Suprapubic skin (tissue), 4 donors: ENCODE measurements around the gene USH1C. TPM values are rescaled to one million over a fixed set of nuclear protein-coding genes. Genes with fewer than 3 reads are reported as not detected.

Experiments
- DNase-seq, 2 donors: peaks; one replicate each; pipeline ENCODE4 v3.0.0-alpha.2; 2019; ENCODE audit warnings: low spot score in 2 of 2
- H3K27ac ChIP-seq: fragments of 200-600 bp; sonication (generic); one replicate; pipeline ENCODE4 v1.5.1; 2019
- H3K27me3 ChIP-seq: fragments of 200-600 bp; sonication (generic); one replicate; pipeline ENCODE4 v1.5.1; 2019
- H3K36me3 ChIP-seq: fragments of 200-600 bp; sonication (generic); one replicate; pipeline ENCODE4 v1.5.1; 2019
- H3K4me1 ChIP-seq: fragments of 200-600 bp; sonication (generic); one replicate; pipeline ENCODE4 v1.5.1; 2019
- H3K4me3 ChIP-seq: fragments of 200-600 bp; sonication (generic); one replicate; pipeline ENCODE4 v1.5.1; 2019; ENCODE audit warnings: mild to moderate bottlenecking
- H3K9me3 ChIP-seq: fragments of 200-600 bp; sonication (generic); one replicate; pipeline ENCODE4 v1.5.1; 2019
- CTCF ChIP-seq, 2 donors: fragments of 200-600 bp in 1 of 2; fragments of 450-650 bp in 1 of 2; sonication (generic) in 1 of 2; IDR thresholded peaks; one replicate each; pipeline ENCODE4 v1.5.1; 2016 to 2019; ENCODE audit warnings: antibody characterized with exemption in 2 of 2, mild to moderate bottlenecking in 1 of 2, moderate library complexity in 1 of 2
- EP300 ChIP-seq: sonication (generic); formaldehyde crosslinking; IDR thresholded peaks from one replicate; pipeline ENCODE4 v1.6.1; 2017; ENCODE audit warnings: antibody characterized with exemption
- POLR2A ChIP-seq, 2 donors: fragments of 450-650 bp; IDR thresholded peaks; one replicate each; pipeline ENCODE4 v1.6.1; 2017; ENCODE audit warnings: antibody characterized with exemption in 2 of 2, mild to moderate bottlenecking in 2 of 2, moderate library complexity in 2 of 2
- POLR2AphosphoS5 ChIP-seq, 3 donors: sonication (generic); formaldehyde crosslinking; IDR thresholded peaks; one replicate each; pipeline ENCODE4 v1.6.1; 2017; ENCODE audit warnings: antibody characterized with exemption in 3 of 3
- WGBS: methylation state at CpG from one replicate; pipeline ENCODE4 v1.1.5; 2018; 5-methylcytosine and 5-hydroxymethylcytosine counted together
- total RNA-seq, 4 donors: library from RNA; depleted of rRNA; stranded (reverse); fragments of >200 nt; gene quantifications; one replicate each; pipeline ENCODE4 v1.1.0, GENCODE V29; 2016

Gene USH1C
- total RNA-seq, 4 donors from 2014 or later: not detected

- no peak for TF ChIP-seq POLR2AphosphoS5 (IDR thresholded peaks at IDR 0.05)
- no peak for TF ChIP-seq POLR2A (IDR thresholded peaks at IDR 0.05)
- TF ChIP-seq EP300: no peak
- TF ChIP-seq CTCF (IDR thresholded peaks at IDR 0.05): no peak
- Histone ChIP-seq H3K9me3 (no peaks in the 10 kb centered on the region), H3K4me3 (no peak overlapping the region), H3K4me1 (no peaks in the 10 kb centered on the region), H3K36me3 (no peaks in the 10 kb centered on the region), H3K27ac (no peak overlapping the region), H3K27me3 (peaks cover 4% of the 10 kb centered on the region)
- peak; percentile 36 to 59 for DNase-seq
- WGBS: 73% methylated on average over 8 of the region's 8 CpGs
Measured at GRCh38 chr11:17588166-17588565, 44.0 kb upstream of the USH1C start.

GRCh38 chr11:17585911-17586695 is 41.9 kb upstream of the USH1C start:
- no peak for TF ChIP-seq POLR2A (IDR thresholded peaks at IDR 0.05)
- no peak for TF ChIP-seq POLR2AphosphoS5 (IDR thresholded peaks at IDR 0.05)
- TF ChIP-seq CTCF (IDR thresholded peaks at IDR 0.05): no peak
- TF ChIP-seq EP300: no peak
- Histone ChIP-seq H3K36me3 (no peaks in the 10 kb centered on the region), H3K4me1 (no peaks in the 10 kb centered on the region), H3K27me3 (peaks cover 4% of the 10 kb centered on the region), H3K4me3 (no peak overlapping the region), H3K9me3 (no peaks in the 10 kb centered on the region), H3K27ac (no peak overlapping the region)
- peak; percentile 22 to 65 for DNase-seq
- WGBS: 87% methylated on average over 4 of the region's 6 CpGs

GRCh38 chr11:17581732-17582053 is 37.5 kb upstream of the USH1C start:
- Histone ChIP-seq H3K27me3 (no peaks in the 10 kb centered on the region), H3K36me3 (no peaks in the 10 kb centered on the region), H3K27ac (no peak overlapping the region), H3K4me1 (no peaks in the 10 kb centered on the region), H3K9me3 (no peaks in the 10 kb centered on the region), H3K4me3 (no peak overlapping the region)
- peak; percentile 25 to 56 for DNase-seq
- 97% methylated on average over 4 of the region's 4 CpGs for WGBS
- TF ChIP-seq EP300: no peak
- no peak for TF ChIP-seq CTCF (IDR thresholded peaks at IDR 0.05)
- no peak for TF ChIP-seq POLR2AphosphoS5 (IDR thresholded peaks at IDR 0.05)
- no peak for TF ChIP-seq POLR2A (IDR thresholded peaks at IDR 0.05)

- peak in 1 of 2 donors; percentile 65 for DNase-seq
- Histone ChIP-seq H3K36me3 (no peaks in the 10 kb centered on the region), H3K4me3 (no peak overlapping the region), H3K9me3 (no peaks in the 10 kb centered on the region), H3K27me3 (no peaks in the 10 kb centered on the region), H3K27ac (no peak overlapping the region), H3K4me1 (no peaks in the 10 kb centered on the region)
- TF ChIP-seq POLR2AphosphoS5 (IDR thresholded peaks at IDR 0.05) (no peak), CTCF (IDR thresholded peaks at IDR 0.05) (no peak)
- 65% methylated on average over 6 of the region's 6 CpGs for WGBS
Measured at GRCh38 chr11:17581036-17581731, 37.0 kb upstream of the USH1C start.

- Histone ChIP-seq H3K4me3 (no peak overlapping the region), H3K9me3 (no peaks in the 10 kb centered on the region), H3K27ac (no peak overlapping the region), H3K4me1 (no peaks in the 10 kb centered on the region), H3K27me3 (no peaks in the 10 kb centered on the region), H3K36me3 (no peaks in the 10 kb centered on the region)
- TF ChIP-seq CTCF (IDR thresholded peaks at IDR 0.05) (no peak), POLR2A (IDR thresholded peaks at IDR 0.05) (no peak), POLR2AphosphoS5 (IDR thresholded peaks at IDR 0.05) (no peak), EP300 (no peak)
- DNase-seq: peak; percentile 5 to 26
- WGBS: 75% methylated on average over 1 of the region's 1 CpG
Measured at GRCh38 chr11:17580271-17580670, 36.1 kb upstream of the USH1C start.
